Smooth muscle cell (in vitro differentiated cells): ENCODE data around the gene VENTX. TPM values are rescaled to one million over a fixed set of nuclear protein-coding genes. Genes with fewer than 3 reads are reported as not detected.
"Not testable (repeated sequence)": the region's sequence is repeated elsewhere in the genome, so short reads cannot be mapped to it uniquely, and the experiment has no call there.

Source experiments
- DNase-seq: peaks from one replicate; lab custom pipeline; 2025; ENCODE audit not compliant: unreplicated experiment; lab: John Stamatoyannopoulos, UW
- H2AFZ ChIP-seq: fragments of 200-600 bp; sonication (generic); 2 replicates; pipeline ENCODE4 v1.6.0; 2016; ENCODE audit warnings: antibody characterized with exemption, low read depth, mild to moderate bottlenecking
- H3F3A ChIP-seq: fragments of 200-600 bp; sonication (generic); 2 replicates; pipeline ENCODE4 v1.6.0; 2017; ENCODE audit warnings: antibody characterized with exemption, low read depth
- H3K27ac ChIP-seq: fragments of 200-600 bp; sonication (generic); 2 replicates; pipeline ENCODE4 v1.5.1; 2016; ENCODE audit warnings: low read depth, mild to moderate bottlenecking
- H3K27me3 ChIP-seq: fragments of 200-600 bp; sonication (generic); 2 replicates; pipeline ENCODE4 v1.6.1; 2016; ENCODE audit warnings: low read depth, mild to moderate bottlenecking
- H3K36me3 ChIP-seq: fragments of 200-600 bp; sonication (generic); 2 replicates; pipeline ENCODE4 v1.5.1; 2016; ENCODE audit warnings: low read depth
- H3K4me1 ChIP-seq: fragments of 200-600 bp; sonication (generic); 2 replicates; pipeline ENCODE4 v1.5.1; 2016; ENCODE audit warnings: low read depth
- H3K4me2 ChIP-seq: fragments of 200-600 bp; sonication (generic); 2 replicates; pipeline ENCODE4 v1.6.0; 2016; ENCODE audit warnings: mild to moderate bottlenecking
- H3K4me3 ChIP-seq: fragments of 200-600 bp; sonication (generic); 2 replicates; pipeline ENCODE4 v1.5.1; 2016; ENCODE audit warnings: mild to moderate bottlenecking
- H3K79me2 ChIP-seq: fragments of 200-600 bp; sonication (generic); 2 replicates; pipeline ENCODE4 v1.6.0; 2016; ENCODE audit warnings: low read depth, mild to moderate bottlenecking
- H3K9ac ChIP-seq: fragments of 200-600 bp; sonication (generic); 2 replicates; pipeline ENCODE4 v1.6.0; 2016; ENCODE audit warnings: low read depth
- H3K9me3 ChIP-seq: fragments of 200-600 bp; sonication (generic); replicated peaks from 2 replicates; pipeline ENCODE4 v1.5.1; 2016; ENCODE audit warnings: low read depth
- H4K20me1 ChIP-seq: fragments of 200-600 bp; sonication (generic); 2 replicates; pipeline ENCODE4 v1.6.0; 2016; ENCODE audit warnings: low read depth
- CTCF ChIP-seq: fragments of 200-600 bp; sonication (generic); IDR thresholded peaks from 2 replicates; pipeline ENCODE4 v1.5.1; 2017; ENCODE audit warnings: borderline replicate concordance, mild to moderate bottlenecking, antibody characterized with exemption; ENCODE audit not compliant: insufficient read depth, poor library complexity, severe bottlenecking
- WGBS: methylation state at CpG from one replicate; pipeline ENCODE4 v1.1.7; 2016; ENCODE audit warnings: low lambda C conversion rate; 5-methylcytosine and 5-hydroxymethylcytosine counted together
- polyA plus RNA-seq: library from polyadenylated mRNA; unstranded; fragments of >200 nt; fragmentation: Nextera tagmentation; extraction: Ambion mirVana; gene quantifications from 2 replicates; pipeline ENCODE4 v1.2.1, GENCODE V29; 2016
- total RNA-seq: library from RNA; depleted of rRNA; stranded (reverse); fragments of >200 nt; gene quantifications from 2 replicates; pipeline ENCODE4 v1.2.3, GENCODE V29; 2014

The VENTX gene
- total and polyA plus RNA-seq, 2 experiments from 2014 or later: not detected

GRCh38 chr10:133262696-133263095, 25.0 kb downstream of the VENTX start:
- no peak for DNase-seq
- Histone ChIP-seq H3K4me2 (no peak overlapping the region), H2AFZ (no peak overlapping the region), H3K27me3 (no peaks in the 10 kb centered on the region), H3K27ac (no peak overlapping the region), H3K4me1 (peaks cover 17% of the 10 kb centered on the region), H3K36me3 (no peaks in the 10 kb centered on the region), H3K9ac (no peak overlapping the region), H4K20me1 (no peaks in the 10 kb centered on the region), H3F3A (no peaks in the 10 kb centered on the region), H3K79me2 (no peaks in the 10 kb centered on the region), H3K4me3 (no peak overlapping the region), H3K9me3 (no peaks in the 10 kb centered on the region)
- no peak for TF ChIP-seq CTCF
- 89% methylated on average over 14 of the region's 14 CpGs for WGBS

- Histone ChIP-seq H3K4me2 (no peak overlapping the region), H3K36me3 (no peaks in the 10 kb centered on the region), H3K4me1 (peaks cover 14% of the 10 kb centered on the region), H3F3A (no peaks in the 10 kb centered on the region), H3K79me2 (no peaks in the 10 kb centered on the region), H3K9me3 (no peaks in the 10 kb centered on the region), H3K9ac (no peak overlapping the region), H3K27me3 (no peaks in the 10 kb centered on the region), H3K27ac (no peak overlapping the region), H2AFZ (no peak overlapping the region), H4K20me1 (no peaks in the 10 kb centered on the region), H3K4me3 (no peak overlapping the region)
- TF ChIP-seq CTCF: no peak
- no peak for DNase-seq
- 92% methylated on average over 10 of the region's 10 CpGs for WGBS
Observed at GRCh38 chr10:133263674-133264073, 26.0 kb downstream of the VENTX start.

GRCh38 chr10:133264461-133264860, 26.8 kb downstream of the VENTX start:
- H3K36me3 ChIP-seq: no peaks in the 10 kb centered on the region
- no peak overlapping the region for H3K9ac ChIP-seq
- H3K4me1 ChIP-seq: peaks cover 10% of the 10 kb centered on the region
- no peak overlapping the region for H3K4me3 ChIP-seq
- no peaks in the 10 kb centered on the region for H3K27me3 ChIP-seq
- H3K27ac ChIP-seq: no peak overlapping the region
- H4K20me1 ChIP-seq: no peaks in the 10 kb centered on the region
- no peaks in the 10 kb centered on the region for H3K79me2 ChIP-seq
- H3K9me3 ChIP-seq: no peaks in the 10 kb centered on the region
- TF ChIP-seq CTCF: no peak
- H3K4me2 ChIP-seq: no peak overlapping the region
- no peak for DNase-seq
- 90% methylated on average over 9 of the region's 9 CpGs for WGBS
- H2AFZ ChIP-seq: no peak overlapping the region
- H3F3A ChIP-seq: no peaks in the 10 kb centered on the region

GRCh38 chr10:133265052-133265451, 27.4 kb downstream of the VENTX start:
- H3K4me3 ChIP-seq, H3K27me3 ChIP-seq, H3K79me2 ChIP-seq, H3K27ac ChIP-seq, H2AFZ ChIP-seq, H3K9me3 ChIP-seq, H3K4me2 ChIP-seq, DNase-seq, H3K36me3 ChIP-seq, H4K20me1 ChIP-seq, H3K9ac ChIP-seq, H3F3A ChIP-seq: not testable (repeated sequence)
- peaks cover 10% of the 10 kb centered on the region for H3K4me1 ChIP-seq
- 78% methylated on average over 10 of the region's 10 CpGs for WGBS
